ENCODE data around the gene ABCA1.
A peak's percentile ranks its signal among the peaks of the same experiment; 100 is the strongest.

ABCA1 gene

DNA sequence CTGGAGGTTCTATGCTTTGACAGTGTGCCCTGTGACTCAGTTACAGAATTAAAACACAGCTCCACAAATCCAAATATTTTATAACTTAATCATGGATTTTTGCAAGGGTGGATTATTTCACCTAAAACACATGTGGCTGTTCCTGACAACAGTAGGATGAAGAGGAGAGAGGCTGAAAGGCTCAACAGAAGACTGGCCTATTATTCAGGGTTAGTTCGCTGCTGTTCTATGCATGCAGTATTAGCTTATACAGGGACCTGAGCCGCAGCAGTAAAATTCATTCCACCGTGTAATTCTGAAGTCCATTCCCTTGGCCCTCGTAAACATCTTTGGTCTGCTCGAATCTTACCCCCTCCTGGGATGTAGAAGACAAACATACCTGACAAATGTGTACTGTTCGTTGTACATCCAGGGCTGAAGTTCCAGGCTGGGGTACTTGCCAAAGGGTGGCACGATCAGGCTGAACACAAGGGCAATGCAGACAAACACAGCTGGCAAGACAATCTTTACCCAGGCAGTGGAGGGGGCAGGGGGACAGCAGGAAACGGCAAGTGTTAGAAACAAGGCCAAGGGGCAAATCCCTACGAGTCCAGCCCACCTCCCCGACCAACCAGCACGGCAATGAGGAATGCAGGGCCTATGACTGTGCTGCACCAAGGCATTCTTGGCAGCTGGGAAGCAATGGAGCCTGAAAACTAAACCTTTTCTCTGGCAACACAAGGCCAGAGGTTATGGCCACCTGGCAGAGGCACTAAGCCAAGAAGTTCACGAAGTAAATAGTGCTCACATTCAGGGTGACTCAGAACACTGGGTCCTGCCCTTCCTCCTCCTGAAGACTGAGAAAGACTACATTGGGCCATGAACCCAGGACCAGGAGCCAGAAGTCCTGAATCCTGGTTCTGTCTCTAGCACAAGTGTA, 117.3 kb downstream of the ABCA1 start:
- H3K9me3 ChIP-seq (ENCODE audit: control insufficient read depth, low read length) = no peaks in the 10 kb centered on the region
- H3K27me3 ChIP-seq (replicated peaks; ENCODE audit: control insufficient read depth, insufficient read depth, low read length) = no peaks in the 10 kb centered on the region
- peak overlapping the region; percentile 28 for H3K9ac ChIP-seq (ENCODE audit: low read length)
- H3K4me1 ChIP-seq (ENCODE audit: control insufficient read depth, insufficient read depth, low read length) = peaks cover 26% of the 10 kb centered on the region
- DNase-seq (ENCODE audit: low read depth) = peak; percentile 12
- H3K36me3 ChIP-seq (ENCODE audit: control insufficient read depth, insufficient read depth, low read length, severe bottlenecking) = peaks cover 95% of the 10 kb centered on the region
- no peak overlapping the region for H3K4me3 ChIP-seq (ENCODE audit: low read length)

- Histone ChIP-seq H3K36me3 (ENCODE audit: control insufficient read depth, insufficient read depth, low read length, severe bottlenecking) (peaks cover 95% of the 10 kb centered on the region), H3K9me3 (ENCODE audit: control insufficient read depth, low read length) (no peaks in the 10 kb centered on the region), H3K4me3 (ENCODE audit: low read length) (no peak overlapping the region), H3K4me1 (ENCODE audit: control insufficient read depth, insufficient read depth, low read length) (peaks cover 26% of the 10 kb centered on the region), H3K9ac (ENCODE audit: low read length) (no peak overlapping the region), H3K27me3 (replicated peaks; ENCODE audit: control insufficient read depth, insufficient read depth, low read length) (no peaks in the 10 kb centered on the region)
- peak; percentile 49 for DNase-seq (ENCODE audit: low read depth)
These were observed 119.8 kb downstream of the ABCA1 start for GRCh38 chr9:104808035-104808614.

DNA sequence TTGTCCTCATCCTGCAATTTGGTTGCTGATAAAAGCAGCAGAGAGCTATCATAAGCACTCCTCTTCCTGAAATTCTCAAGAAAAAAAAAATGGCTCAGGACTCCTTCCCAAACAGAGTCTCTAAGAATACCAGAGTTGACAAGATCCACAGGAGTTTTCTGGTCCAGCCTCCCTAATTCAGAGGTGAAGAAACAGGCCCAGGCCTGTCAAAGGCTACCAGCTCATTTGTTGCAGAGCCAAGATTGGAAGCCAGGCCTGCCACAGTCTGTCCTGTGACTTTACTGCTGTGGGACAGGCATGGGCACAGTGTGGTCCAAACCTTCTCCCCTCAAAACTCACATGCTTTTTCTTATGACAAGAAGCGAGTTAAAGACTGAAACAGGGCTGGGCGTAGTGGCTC, 122.5 kb downstream of the ABCA1 start:
- peaks cover 96% of the 10 kb centered on the region for H3K36me3 ChIP-seq (ENCODE audit: control insufficient read depth, insufficient read depth, low read length, severe bottlenecking)

DNA sequence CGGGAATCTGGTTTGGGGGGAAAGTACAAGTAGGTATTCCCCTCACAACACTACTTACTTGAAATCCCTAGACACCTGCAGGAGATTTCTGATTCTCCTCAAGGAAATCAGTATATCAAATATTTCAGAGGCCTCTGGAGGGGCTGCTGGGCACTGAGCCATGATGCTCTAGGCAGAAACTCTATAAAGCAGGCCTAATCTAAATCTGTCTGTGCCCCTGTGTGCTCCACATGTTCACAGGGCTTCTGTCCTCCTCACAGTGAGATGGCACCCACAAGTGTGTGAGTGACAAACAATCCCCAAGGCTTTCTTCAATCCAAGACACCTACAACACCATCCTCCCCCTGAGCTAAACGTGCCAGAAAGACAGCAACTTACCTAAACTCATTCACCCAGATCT, 125.0 kb downstream of the ABCA1 start:
- no peak overlapping the region for H3K9ac ChIP-seq (ENCODE audit: low read length)
- no peaks in the 10 kb centered on the region for H3K9me3 ChIP-seq (ENCODE audit: control insufficient read depth, low read length)
- H3K36me3 ChIP-seq (ENCODE audit: control insufficient read depth, insufficient read depth, low read length, severe bottlenecking) = peaks cover 98% of the 10 kb centered on the region
- no peaks in the 10 kb centered on the region for H3K27me3 ChIP-seq (replicated peaks; ENCODE audit: control insufficient read depth, insufficient read depth, low read length)
- H3K4me3 ChIP-seq (ENCODE audit: low read length) = no peak overlapping the region
- no peak for DNase-seq (ENCODE audit: low read depth)
- H3K4me1 ChIP-seq (ENCODE audit: control insufficient read depth, insufficient read depth, low read length) = no peaks in the 10 kb centered on the region

More for the DNA sequence above, 122.5 kb downstream of the ABCA1 start:
- DNase-seq (ENCODE audit: low read depth) = no peak
- H3K4me1 ChIP-seq (ENCODE audit: control insufficient read depth, insufficient read depth, low read length) = peaks cover 4% of the 10 kb centered on the region
- H3K4me3 ChIP-seq (ENCODE audit: low read length) = no peak overlapping the region
- no peak overlapping the region for H3K9ac ChIP-seq (ENCODE audit: low read length)
- H3K27me3 ChIP-seq (replicated peaks; ENCODE audit: control insufficient read depth, insufficient read depth, low read length) = no peaks in the 10 kb centered on the region
- H3K9me3 ChIP-seq (ENCODE audit: control insufficient read depth, low read length) = no peaks in the 10 kb centered on the region

DNA sequence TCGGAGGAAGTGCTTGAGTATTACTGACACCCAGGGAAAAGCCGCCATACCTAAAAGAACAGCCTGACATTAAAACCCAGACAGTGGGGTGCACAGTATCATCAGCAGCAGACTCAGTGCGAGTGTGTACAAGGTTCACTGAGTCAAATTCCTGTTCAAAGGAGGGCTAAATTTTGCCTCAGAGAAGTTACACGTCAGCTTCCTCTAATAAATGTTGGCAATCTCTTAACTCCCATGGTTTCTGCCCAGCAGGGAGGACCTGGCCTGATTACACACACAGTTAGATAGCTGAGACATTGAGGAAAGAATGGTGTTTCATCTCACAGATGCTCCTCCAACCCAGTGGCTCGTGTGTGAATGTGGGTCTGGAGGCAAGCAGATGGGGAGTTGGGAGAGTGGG, 125.8 kb downstream of the ABCA1 start:
- no peak overlapping the region for H3K4me3 ChIP-seq (ENCODE audit: low read length)
- peaks cover 100% of the 10 kb centered on the region for H3K36me3 ChIP-seq (ENCODE audit: control insufficient read depth, insufficient read depth, low read length, severe bottlenecking)
- no peaks in the 10 kb centered on the region for H3K4me1 ChIP-seq (ENCODE audit: control insufficient read depth, insufficient read depth, low read length)
- DNase-seq (ENCODE audit: low read depth) = no peak
- no peaks in the 10 kb centered on the region for H3K9me3 ChIP-seq (ENCODE audit: control insufficient read depth, low read length)
- no peaks in the 10 kb centered on the region for H3K27me3 ChIP-seq (replicated peaks; ENCODE audit: control insufficient read depth, insufficient read depth, low read length)
- H3K9ac ChIP-seq (ENCODE audit: low read length) = no peak overlapping the region

DNA sequence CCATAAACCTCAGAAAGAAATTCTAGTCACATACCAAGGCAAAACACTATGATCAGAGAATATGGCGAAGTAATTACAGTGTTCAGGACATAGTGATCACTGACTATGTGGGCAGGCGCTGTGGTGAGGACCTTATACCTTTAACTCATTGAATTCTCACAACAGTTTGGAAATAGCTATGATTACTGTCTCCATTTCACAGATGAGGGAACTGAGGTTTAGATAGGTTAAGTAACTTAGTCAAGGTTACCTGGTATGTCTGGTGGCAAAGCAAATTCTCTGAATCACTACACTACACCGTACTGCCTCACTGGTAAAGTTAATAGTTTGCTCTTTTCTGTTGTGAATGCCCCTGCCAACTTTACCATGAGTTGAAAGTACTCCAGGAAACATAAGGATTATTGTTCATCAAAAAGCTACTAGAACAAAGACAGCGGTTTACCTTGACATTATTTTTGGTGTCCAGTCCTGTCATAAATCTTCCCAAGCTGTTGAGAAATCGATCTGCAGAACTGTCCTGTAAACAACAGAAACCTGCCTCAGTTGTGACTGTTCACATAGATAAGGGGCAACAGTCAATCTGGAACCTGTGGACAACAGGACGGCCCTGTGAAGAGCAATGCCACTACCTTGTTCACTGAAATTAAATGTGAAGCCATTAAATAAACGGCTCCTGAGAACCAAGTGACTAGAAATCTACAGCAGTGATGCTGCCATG, 127.7 kb downstream of the ABCA1 start:
- peaks cover 100% of the 10 kb centered on the region for H3K36me3 ChIP-seq (ENCODE audit: control insufficient read depth, insufficient read depth, low read length, severe bottlenecking)
- H3K4me3 ChIP-seq (ENCODE audit: low read length) = no peak overlapping the region
- peaks cover 2% of the 10 kb centered on the region for H3K4me1 ChIP-seq (ENCODE audit: control insufficient read depth, insufficient read depth, low read length)
- no peak for DNase-seq (ENCODE audit: low read depth)
- H3K9ac ChIP-seq (ENCODE audit: low read length) = no peak overlapping the region
- H3K27me3 ChIP-seq (replicated peaks; ENCODE audit: control insufficient read depth, insufficient read depth, low read length) = no peaks in the 10 kb centered on the region
- H3K9me3 ChIP-seq (ENCODE audit: control insufficient read depth, low read length) = no peaks in the 10 kb centered on the region

- H3K9me3 ChIP-seq (ENCODE audit: control insufficient read depth, low read length) = no peaks in the 10 kb centered on the region
- DNase-seq (ENCODE audit: low read depth) = no peak
- no peak overlapping the region for H3K9ac ChIP-seq (ENCODE audit: low read length)
- H3K27me3 ChIP-seq (replicated peaks; ENCODE audit: control insufficient read depth, insufficient read depth, low read length) = no peaks in the 10 kb centered on the region
- H3K4me1 ChIP-seq (ENCODE audit: control insufficient read depth, insufficient read depth, low read length) = peaks cover 14% of the 10 kb centered on the region
- no peak overlapping the region for H3K4me3 ChIP-seq (ENCODE audit: low read length)
- peaks cover 100% of the 10 kb centered on the region for H3K36me3 ChIP-seq (ENCODE audit: control insufficient read depth, insufficient read depth, low read length, severe bottlenecking)
These were observed 129.6 kb downstream of the ABCA1 start for GRCh38 chr9:104798209-104798995.

DNA sequence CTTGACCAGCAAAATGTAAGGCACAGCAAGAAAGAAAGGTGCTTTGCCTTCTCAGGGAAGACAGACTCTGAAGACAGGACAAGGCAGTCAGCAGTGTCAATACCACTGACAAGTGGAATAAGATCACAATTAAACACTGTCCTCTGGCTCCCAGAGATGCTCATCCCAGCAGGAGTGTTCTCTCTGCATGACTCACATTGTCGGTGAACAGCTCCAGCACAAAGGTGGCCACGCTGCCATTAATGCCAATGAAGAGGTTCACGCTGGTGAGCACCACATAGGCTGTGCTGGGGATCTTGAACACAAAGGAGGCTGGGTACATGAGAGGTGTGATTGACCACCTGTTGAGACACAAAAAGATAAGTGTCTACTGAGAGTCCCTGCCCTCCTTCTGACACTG, 132.1 kb downstream of the ABCA1 start:
- H3K36me3 ChIP-seq (ENCODE audit: control insufficient read depth, insufficient read depth, low read length, severe bottlenecking) = peaks cover 100% of the 10 kb centered on the region

GRCh38 chr9:104795082-104795481, 132.9 kb downstream of the ABCA1 start:
- H3K9ac ChIP-seq (ENCODE audit: low read length) = no peak overlapping the region
- H3K4me1 ChIP-seq (ENCODE audit: control insufficient read depth, insufficient read depth, low read length) = peaks cover 28% of the 10 kb centered on the region
- DNase-seq (ENCODE audit: low read depth) = no peak
- peaks cover 100% of the 10 kb centered on the region for H3K36me3 ChIP-seq (ENCODE audit: control insufficient read depth, insufficient read depth, low read length, severe bottlenecking)
- H3K27me3 ChIP-seq (replicated peaks; ENCODE audit: control insufficient read depth, insufficient read depth, low read length) = no peaks in the 10 kb centered on the region
- H3K4me3 ChIP-seq (ENCODE audit: low read length) = no peak overlapping the region
- no peaks in the 10 kb centered on the region for H3K9me3 ChIP-seq (ENCODE audit: control insufficient read depth, low read length)

More for the DNA sequence above, 132.1 kb downstream of the ABCA1 start:
- peaks cover 26% of the 10 kb centered on the region for H3K4me1 ChIP-seq (ENCODE audit: control insufficient read depth, insufficient read depth, low read length)
- no peak overlapping the region for H3K9ac ChIP-seq (ENCODE audit: low read length)
- no peak for DNase-seq (ENCODE audit: low read depth)
- no peaks in the 10 kb centered on the region for H3K27me3 ChIP-seq (replicated peaks; ENCODE audit: control insufficient read depth, insufficient read depth, low read length)
- H3K4me3 ChIP-seq (ENCODE audit: low read length) = no peak overlapping the region
- H3K9me3 ChIP-seq (ENCODE audit: control insufficient read depth, low read length) = no peaks in the 10 kb centered on the region

DNA sequence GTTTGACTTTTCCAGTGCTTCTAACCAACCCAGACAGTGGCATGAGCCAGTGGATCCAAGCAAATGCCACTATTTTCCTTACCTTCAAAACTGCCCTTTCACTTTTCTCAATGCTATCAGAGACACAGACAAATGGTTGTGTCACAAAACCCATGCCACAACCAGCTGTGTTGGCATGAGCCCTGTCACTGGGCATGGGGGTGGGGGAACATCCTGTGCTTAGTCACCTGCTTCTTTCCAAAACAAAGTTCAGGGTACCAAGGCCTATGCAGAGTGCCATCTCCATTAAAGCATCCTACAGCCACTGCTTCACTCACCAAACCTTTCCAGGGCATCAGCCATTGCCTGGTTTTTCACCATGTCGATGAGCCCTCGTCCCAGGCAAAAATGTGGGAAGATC, 133.9 kb downstream of the ABCA1 start:
- Histone ChIP-seq H3K9ac (ENCODE audit: low read length) (no peak overlapping the region), H3K9me3 (ENCODE audit: control insufficient read depth, low read length) (no peaks in the 10 kb centered on the region), H3K27me3 (replicated peaks; ENCODE audit: control insufficient read depth, insufficient read depth, low read length) (no peaks in the 10 kb centered on the region), H3K4me1 (ENCODE audit: control insufficient read depth, insufficient read depth, low read length) (peaks cover 28% of the 10 kb centered on the region), H3K4me3 (ENCODE audit: low read length) (no peak overlapping the region), H3K36me3 (ENCODE audit: control insufficient read depth, insufficient read depth, low read length, severe bottlenecking) (peaks cover 100% of the 10 kb centered on the region)
- DNase-seq (ENCODE audit: low read depth) = no peak
